Esophagus squamous epithelium (tissue), 4 donors: Measurements from ENCODE around the gene NME3.

Experiments used
- POLR2A ChIP-seq, 4 donors: fragments of 450-650 bp; IDR thresholded peaks; one replicate each; pipeline ENCODE4 v1.6.1; 2017; ENCODE audit warnings: antibody characterized with exemption in 4 of 4, mild to moderate bottlenecking in 4 of 4, moderate library complexity in 3 of 4
- TF ChIP-seq, protein P1 (sequence below), 6 experiments: fragments of 450-650 bp in 4 of 6; fragments of 200-600 bp in 2 of 6; sonication (generic) in 2 of 6; IDR thresholded peaks; one replicate each; pipeline ENCODE4 v1.5.1; 2016 to 2019; ENCODE audit warnings: antibody characterized with exemption in 6 of 6, mild to moderate bottlenecking in 4 of 6, moderate library complexity in 4 of 6

DNA sequence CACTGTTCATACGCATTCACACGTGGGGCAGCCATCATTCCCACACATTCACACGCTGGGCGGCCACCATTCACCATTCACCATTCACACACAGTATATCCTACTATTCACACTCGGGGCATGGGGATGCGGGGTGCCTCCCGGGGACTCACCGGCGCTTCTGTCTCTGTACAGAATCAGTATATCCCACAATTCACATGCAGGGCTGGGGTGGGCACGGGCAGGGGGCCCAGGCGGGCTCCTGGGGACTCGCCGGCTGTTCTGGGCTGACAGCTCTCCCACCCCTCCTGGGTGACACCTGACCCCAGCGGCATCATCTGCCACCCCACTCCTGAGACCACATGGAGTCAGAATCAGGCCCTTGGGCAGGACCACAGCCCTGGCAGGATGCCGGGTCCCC is 9.6 kb downstream of the NME3 start:
- TF ChIP-seq, protein P1, sequence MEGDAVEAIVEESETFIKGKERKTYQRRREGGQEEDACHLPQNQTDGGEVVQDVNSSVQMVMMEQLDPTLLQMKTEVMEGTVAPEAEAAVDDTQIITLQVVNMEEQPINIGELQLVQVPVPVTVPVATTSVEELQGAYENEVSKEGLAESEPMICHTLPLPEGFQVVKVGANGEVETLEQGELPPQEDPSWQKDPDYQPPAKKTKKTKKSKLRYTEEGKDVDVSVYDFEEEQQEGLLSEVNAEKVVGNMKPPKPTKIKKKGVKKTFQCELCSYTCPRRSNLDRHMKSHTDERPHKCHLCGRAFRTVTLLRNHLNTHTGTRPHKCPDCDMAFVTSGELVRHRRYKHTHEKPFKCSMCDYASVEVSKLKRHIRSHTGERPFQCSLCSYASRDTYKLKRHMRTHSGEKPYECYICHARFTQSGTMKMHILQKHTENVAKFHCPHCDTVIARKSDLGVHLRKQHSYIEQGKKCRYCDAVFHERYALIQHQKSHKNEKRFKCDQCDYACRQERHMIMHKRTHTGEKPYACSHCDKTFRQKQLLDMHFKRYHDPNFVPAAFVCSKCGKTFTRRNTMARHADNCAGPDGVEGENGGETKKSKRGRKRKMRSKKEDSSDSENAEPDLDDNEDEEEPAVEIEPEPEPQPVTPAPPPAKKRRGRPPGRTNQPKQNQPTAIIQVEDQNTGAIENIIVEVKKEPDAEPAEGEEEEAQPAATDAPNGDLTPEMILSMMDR (IDR thresholded peaks at IDR 0.05), result no peak
- TF ChIP-seq POLR2A (IDR thresholded peaks at IDR 0.05), result no peak
